Stimulated activated CD4-positive, alpha-beta T cell treated with anti-CD3 and anti-CD28 coated beads, Interleukin-15, amount 100 ng/mL, for 48 hours (primary cell): ENCODE measurements around the gene LIPG.
"Not testable (repeated sequence)": the region's sequence is repeated elsewhere in the genome, so short reads cannot be mapped to it uniquely, and the experiment has no call there.

Experiments
- DNase-seq, 2 donors: peaks; one replicate each; pipeline ENCODE4 v3.0.0-alpha.2; 2020; ENCODE audit warnings: low read depth in 2 of 2

The LIPG gene

DNA sequence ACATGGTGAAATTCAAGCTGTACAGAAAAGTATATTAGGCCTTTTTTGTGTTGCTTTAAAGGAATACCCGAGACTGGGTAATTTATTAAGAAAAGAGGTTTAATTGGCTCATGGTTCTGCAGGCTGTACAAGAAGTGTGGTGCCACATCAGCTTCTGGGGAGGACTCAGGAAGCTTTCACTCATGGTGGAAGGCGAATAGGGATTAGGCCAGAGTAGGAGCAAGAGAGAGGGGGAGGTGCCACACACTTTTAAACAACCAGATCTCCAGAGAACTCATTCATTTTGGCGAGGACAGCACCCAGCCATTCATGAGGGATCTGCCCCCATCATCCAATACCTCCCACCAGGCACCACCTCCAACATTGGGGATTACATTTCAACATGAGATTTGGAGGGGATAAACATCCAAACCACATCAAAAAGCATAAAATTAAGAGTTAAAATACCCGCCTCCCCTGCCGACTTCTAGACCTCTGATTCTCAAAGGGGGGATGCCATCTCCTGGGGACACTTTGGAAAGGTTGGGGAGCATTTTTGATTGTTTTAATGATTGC lies 15.1 kb upstream of the LIPG start:
- no peak for DNase-seq

DNA sequence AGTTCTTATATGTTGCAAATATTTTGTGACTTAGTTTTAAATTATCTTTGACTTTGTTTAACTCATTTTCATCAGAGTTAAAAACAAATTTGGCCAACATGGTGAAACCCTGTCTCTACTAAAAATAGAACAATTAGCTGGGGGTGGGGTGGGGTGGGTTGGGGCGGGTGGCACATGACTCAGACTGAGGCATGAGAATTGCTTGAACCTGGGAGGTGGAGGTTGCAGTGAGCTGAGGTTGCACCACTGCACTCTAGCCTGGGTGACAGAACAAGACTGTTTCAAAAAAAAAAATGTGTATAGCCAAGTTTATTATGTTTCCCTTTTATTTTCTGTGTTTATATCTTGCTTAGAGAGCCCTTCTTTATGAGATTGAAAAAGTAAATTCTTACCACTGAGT lies 14.2 kb upstream of the LIPG start:
- DNase-seq = no peak

DNA sequence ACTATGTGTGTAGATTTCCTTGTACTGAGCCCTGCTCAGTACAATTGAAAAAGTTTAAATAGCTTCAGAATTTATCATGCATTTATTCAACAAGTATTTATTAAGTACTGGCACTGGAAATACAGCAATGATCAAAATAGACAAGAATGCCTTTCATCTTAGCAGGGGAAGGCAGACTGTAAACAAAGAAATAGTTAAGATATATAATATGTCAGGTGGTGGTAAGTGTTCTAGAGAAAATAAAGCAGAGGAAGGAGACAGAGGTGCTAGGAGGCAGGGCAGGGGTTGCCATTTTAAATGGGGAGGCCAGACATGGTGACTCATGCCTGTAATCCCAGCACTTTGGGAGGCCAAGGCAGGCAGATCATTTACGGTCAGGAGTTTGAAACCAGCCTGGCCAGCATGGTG lies 13.6 kb upstream of the LIPG start:
- DNase-seq = no peak

DNA sequence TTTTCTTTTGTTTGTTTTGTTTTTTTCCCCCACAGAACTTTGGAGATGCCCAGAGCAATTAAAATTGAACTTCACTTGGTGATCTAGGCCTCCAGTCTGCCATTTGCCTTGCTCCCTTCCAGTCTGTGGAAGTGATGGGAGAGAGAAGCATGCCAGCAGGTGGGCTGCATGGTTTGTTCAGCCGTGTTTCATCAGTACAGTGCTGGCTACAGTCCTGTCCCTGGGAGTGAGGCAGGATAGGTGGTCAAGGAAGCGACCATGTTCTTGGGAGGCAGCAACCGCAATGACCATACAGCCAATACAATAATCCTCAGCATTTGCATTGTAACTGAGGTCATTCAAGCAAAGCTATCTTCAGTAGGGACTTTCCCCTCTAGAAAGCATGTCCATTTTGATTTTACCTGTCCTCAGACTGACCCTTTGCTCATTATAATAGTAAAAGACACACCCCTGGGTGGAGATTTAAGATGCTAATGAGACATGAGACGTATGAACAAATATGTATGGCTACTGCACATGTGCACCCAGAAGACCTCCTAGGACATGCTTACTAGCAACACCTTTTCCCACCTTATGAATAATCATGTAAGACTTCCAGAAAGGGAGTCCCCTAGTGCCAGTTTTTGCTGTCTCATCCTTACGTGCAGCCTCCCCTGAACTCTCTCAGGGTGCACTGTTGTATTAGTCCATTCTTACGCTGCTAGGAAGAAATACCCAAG lies 11.1 kb upstream of the LIPG start:
- no peak for DNase-seq

- no peak for DNase-seq
Measured at GRCh38 chr18:49553003-49553402, 8.9 kb upstream of the LIPG start.

DNA sequence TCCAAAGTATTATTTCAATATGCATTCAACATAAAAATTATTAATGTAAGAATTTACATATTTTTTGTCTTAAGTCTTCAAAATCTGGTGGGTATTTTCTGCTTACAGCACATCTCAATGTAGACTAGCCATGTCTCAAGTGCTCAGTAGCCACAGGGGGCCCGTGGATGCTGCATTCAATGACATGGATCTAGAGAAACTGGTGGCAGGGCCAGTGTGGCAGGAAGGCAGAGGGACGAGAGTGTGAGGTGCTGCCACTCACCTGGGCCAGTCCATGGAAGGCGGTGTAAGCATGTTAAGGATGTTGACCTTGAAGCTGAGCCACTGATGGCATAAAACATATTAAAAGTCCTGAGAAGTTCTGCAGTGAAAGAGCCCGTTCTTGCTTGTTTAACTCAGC lies 6.2 kb upstream of the LIPG start:
- DNase-seq = no peak

DNA sequence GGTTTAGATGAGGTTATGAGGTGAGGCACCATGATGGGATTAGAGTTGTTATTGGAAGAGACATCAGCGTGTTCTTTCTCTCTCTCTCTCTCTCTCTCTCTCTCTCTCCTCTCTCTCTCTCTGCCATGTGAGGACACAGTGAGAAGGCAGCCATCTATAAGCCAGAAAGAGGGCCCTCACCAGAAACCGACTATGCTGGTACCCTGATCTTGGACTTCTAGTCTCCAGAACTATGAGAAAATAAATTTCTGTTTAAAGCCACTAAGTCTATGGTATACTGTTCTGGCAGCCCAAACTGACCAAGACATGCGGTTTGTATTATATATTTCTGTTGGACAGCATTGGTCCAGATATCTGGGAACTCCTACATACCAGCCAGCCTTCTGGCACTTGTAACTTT lies 3.5 kb upstream of the LIPG start:
- DNase-seq = no peak

DNA sequence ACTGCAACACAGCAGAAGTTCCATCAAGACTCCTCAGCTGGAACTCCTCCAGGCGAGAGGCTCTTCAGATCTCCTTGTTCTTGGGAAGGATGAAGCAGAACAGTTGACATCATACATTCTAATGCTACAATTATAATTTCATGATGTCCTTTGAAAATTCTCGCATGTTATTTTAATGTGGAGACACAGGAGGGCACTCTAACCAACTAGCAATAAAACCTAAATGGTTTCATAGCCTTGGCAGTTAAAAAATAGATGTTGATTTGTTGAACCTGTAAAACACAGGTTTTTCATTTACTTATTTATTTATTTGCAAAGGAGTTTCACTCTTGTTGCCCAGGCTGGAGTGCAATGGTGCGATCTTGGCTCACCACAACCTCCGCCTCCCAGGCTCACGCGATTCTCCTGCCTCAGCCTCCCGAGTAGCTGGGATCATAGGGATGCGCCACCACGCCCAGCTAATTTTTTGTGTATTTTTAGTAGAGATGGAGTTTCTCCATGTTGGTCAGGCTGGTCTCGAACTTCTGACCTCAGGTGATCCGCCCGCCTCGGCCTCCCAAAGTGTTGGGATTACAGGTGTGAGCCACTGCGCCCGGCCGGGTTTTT lies 2.4 kb upstream of the LIPG start:
- not testable (repeated sequence) for DNase-seq

GRCh38 chr18:49560277-49560623 lies 1.6 kb upstream of the LIPG start:
- no peak for DNase-seq

- DNase-seq = no peak
Measured at GRCh38 chr18:49560624-49561288, 1.1 kb upstream of the LIPG start.

- DNase-seq = no peak
Measured at GRCh38 chr18:49562481-49563129, 748 bp downstream of the LIPG start.

DNA sequence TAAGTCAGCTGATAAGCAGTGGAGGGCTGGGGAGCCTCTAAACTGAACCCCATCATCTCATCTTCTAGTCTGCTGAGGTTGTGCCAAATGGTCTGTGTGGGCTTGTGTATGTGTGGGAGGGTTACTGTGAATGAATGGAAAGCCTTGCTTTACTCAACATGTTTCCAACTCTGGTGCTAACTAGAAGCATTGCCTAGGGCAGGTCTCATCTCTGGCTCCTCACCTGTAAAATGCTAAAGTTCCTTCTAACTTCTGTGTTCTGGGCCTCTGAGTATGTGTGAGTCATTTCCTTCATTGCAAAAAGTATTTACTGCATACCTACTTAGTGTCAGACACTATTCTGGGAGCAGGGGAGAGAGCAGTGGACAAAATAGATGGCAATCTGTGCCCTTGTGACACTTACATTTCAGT lies 1.3 kb downstream of the LIPG start:
- DNase-seq = no peak

DNA sequence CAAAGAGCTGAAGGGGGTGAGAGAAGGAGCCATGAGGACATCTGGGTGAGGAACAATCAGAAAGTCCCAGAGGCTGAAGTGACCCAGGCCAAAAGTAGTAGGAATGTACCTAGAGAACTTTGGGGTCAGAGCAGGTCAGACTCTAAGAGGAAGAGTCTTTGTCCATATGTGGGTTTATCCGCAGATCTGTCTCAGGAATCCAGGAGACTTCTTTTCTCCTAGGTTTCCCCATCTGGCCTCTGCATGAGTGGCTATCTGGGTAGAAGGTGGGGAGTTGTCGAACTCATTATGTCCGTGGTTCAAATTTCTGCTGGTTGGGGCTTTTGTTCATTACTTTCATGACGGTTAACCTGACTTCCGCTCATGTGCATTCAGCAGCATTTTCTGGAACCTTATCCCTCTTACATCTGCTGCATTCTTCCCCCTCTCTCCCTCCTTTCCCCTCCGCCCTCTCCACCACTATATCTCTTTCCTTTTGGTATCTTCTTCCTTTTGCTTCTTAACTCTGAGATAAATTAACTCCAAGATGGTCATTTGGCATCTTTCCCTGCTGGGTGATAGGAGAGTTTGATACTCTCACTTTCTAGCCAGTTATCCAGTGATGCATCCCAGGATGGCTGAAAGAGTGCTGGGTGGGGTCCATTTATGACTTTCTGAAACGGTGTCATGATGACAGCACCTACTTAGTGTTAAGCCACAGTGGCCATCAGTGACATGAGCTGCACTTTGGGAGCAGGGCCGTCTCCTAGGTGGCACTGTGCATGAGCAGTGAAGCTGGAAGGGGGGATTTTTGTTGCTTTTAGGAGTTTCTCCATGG lies 2.1 kb downstream of the LIPG start:
- no peak for DNase-seq

GRCh38 chr18:49564518-49564834 lies 2.6 kb downstream of the LIPG start:
- no peak for DNase-seq

DNA sequence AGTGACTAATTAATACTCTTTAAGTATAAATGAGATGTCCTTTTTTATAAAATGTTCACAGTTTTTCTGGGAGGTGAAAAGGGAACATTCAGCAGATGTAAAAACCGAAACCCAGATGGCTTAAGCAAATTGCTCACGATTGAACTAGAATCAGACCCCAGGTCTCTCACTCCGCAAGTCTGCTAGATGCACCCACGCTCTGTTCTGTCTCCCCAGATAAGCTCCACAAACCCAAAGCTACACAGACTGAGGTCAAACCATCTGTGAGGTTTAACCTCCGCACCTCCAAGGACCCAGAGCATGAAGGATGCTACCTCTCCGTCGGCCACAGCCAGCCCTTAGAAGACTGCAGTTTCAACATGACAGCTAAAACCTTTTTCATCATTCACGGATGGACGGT lies 3.2 kb downstream of the LIPG start:
- no peak for DNase-seq

DNA sequence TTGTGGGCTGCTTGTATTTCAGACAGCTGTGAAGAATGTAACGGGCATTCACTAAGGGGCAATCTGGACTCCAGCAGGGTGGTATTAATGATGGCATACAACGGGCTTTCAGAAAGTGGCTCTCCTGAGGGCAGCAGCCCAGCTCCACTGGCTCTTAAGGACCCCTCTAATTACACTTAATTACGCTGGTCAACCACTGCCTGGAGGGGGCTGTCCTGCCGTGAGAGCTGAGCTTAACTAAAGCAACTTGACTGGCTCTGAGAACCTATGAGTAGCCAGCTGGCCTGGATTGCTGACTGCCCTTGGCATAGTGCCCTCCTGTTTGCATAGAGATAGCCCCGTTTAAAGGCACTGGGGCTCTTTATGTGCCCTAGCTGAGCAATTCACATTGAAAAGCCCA lies 3.8 kb downstream of the LIPG start:
- DNase-seq = no peak

GRCh38 chr18:49566217-49566770 lies 4.4 kb downstream of the LIPG start:
- DNase-seq = no peak

DNA sequence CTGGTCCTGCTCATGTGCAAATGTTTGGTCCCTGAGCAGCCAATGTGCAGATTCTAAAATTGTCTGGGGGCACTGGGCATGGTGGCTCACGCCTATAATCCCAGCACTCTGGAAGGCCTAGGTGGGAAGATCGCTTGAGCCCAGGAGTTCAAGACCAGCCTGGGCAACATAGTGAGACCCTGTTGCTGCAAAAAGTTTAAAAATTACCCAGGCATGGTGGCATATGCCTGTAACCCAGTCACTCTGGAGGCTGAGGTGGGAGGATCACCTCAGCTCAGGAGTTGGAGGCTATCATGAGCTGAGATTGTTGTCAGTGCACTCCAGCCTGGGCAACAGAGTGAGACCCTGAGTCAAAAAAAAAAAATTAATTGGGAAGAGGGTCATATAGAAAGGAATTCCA lies 5.1 kb downstream of the LIPG start:
- DNase-seq = no peak

GRCh38 chr18:49569724-49570123 lies 7.9 kb downstream of the LIPG start:
- no peak for DNase-seq

DNA sequence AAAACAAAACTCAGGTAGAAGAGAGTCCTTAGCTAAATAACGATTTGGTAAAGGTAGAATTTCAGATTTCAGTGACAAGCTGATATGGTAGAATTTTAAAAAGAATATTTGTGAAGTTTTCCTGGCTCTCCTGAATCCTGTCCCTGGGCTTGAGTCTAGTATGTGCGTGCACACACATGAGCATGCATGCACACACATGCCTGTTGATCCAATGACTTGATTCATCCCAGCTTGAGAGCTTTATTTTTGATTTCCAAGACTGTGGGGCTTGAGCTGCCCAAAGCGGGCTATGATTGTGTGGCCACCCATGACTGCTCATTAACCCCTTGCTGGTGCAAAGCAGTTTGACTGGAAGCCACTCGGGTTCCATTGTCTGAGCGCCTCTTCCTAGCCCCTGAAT lies 9.0 kb downstream of the LIPG start:
- DNase-seq = no peak

DNA sequence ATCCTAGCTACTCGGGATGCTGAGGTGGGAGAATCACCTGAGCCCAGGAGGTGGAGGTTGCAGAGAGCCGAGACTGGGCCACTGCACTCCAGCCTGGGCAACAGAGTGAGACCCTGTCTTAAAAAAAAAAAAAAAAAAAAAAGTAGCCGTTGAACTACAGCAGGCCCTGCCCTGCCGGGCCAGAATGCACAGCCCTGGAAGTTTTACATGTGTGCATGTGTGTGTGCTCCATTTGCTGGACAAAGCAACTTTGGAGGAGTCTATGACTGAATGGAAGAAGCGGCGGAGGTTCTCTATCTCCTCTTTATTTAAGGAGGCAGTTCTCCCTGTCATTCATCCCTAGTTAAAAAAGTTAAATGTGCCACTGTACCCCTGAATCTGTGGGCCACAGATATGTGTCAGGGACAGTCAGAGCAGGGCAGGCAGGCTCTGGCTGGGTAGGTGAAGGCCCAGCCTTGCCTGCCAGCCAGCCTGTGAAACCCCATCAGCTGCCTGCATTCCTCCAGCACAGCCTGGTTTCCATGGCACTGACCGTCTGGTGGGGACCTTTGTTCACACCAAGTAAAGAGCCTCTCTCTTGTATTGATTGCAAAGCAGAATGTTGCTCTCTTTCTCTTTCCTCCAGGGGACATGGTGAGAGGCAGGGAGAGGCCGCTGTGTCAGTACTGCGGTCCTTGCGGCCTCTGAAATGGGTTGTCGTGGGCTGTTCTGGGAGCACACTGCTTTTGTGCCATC lies 10.9 kb downstream of the LIPG start:
- no peak for DNase-seq
